ENCODE results near the gene CD82.

DNA sequence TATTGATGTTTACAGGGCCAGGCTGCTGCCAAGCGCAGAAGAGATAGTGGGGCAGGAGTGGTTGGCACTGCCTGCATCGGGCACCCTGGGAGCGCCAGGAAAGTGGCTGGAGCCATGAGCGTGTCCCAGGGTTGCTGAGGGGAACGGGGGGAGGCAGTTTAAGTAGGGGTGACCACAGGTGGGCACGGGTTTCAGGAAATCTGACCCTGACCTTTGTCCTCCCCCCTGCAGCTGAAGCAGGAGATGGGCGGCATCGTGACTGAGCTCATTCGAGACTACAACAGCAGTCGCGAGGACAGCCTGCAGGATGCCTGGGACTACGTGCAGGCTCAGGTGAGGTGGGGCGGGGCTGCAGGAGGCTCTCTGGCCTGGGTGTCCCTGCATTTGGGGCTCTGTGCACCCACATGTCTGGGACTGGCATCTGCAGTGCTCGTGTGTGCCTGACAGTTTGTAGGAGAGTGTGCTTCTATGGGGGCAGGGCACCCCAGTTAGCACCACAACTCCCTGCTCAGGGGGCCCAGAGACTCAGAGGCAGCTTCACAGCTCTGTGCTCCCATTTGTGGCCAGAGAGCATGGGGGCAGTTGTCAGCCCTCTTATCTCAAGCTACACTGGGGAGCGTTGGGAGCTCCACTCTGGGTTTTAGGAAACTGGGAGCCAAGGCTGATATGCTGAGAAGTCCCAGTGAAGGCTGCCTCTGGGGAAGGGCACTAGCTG, 49.7 kb downstream of the CD82 start:
- TF ChIP-seq YY1 (IDR thresholded peaks at IDR 0.05; ENCODE audit: insufficient read depth, insufficient read length) (no peak), ZNF274 (IDR thresholded peaks at IDR 0.05; ENCODE audit: low read depth, low read length) (no peak), SUZ12 (IDR thresholded peaks at IDR 0.05; ENCODE audit: extremely low read depth, insufficient read depth, insufficient read length) (no peak)

All from NT2/D1 (cell line).